Peyer's patch (tissue), 4 donors: ENCODE measurements around the gene INKA1. TPM values are rescaled to one million over a fixed set of nuclear protein-coding genes. Genes with fewer than 3 reads are reported as not detected.

Experiments used
- DNase-seq, 3 donors: peaks; one replicate each; pipeline ENCODE4 v3.0.0-alpha.2; 2017 to 2019
- H3K27ac ChIP-seq, 4 donors: fragments of 200-600 bp; sonication (generic); one replicate each; pipeline ENCODE4 v1.5.1; 2016 to 2019
- H3K27me3 ChIP-seq, 2 donors: fragments of 200-600 bp; sonication (generic); one replicate each; pipeline ENCODE4 v1.5.1; 2019
- H3K36me3 ChIP-seq, 3 donors: fragments of 200-600 bp; sonication (generic); one replicate each; pipeline ENCODE4 v1.5.1; 2016 to 2019
- H3K4me1 ChIP-seq, 4 donors: fragments of 200-600 bp; sonication (generic); one replicate each; pipeline ENCODE4 v1.5.1; 2016 to 2019
- H3K4me3 ChIP-seq, 4 donors: fragments of 200-600 bp; sonication (generic); 1 replicate in 3 of 4; 2 replicates in 1 of 4; pipeline ENCODE4 v1.5.1; 2016 to 2019; ENCODE audit warnings: mild to moderate bottlenecking in 1 of 4
- H3K9me3 ChIP-seq, 4 donors: fragments of 200-600 bp; sonication (generic); one replicate each; pipeline ENCODE4 v1.5.1; 2016 to 2019; ENCODE audit warnings: mild to moderate bottlenecking in 1 of 4
- POLR2A ChIP-seq, 2 donors: fragments of 450-650 bp; IDR thresholded peaks; one replicate each; pipeline ENCODE4 v1.5.1; 2017; ENCODE audit warnings: antibody characterized with exemption in 2 of 2, mild to moderate bottlenecking in 2 of 2, moderate library complexity in 2 of 2
- small RNA-seq, 2 donors: library from RNA; depleted of rRNA; stranded (forward); fragments of <200 nt; gene quantifications; one replicate each; pipeline ENCODE3, GENCODE V24; 2016
- total RNA-seq, 4 donors: library from RNA; depleted of rRNA; stranded (reverse); fragments of >200 nt; gene quantifications; one replicate each; pipeline ENCODE4 v1.1.0, GENCODE V29; 2016
- TF ChIP-seq, protein P1 (sequence below), 6 experiments: fragments of 450-650 bp in 4 of 6; fragments of 200-600 bp in 2 of 6; sonication (generic) in 1 of 6; IDR thresholded peaks; one replicate each; pipeline ENCODE4 v1.5.1; 2017 to 2019; ENCODE audit warnings: antibody characterized with exemption in 6 of 6, mild to moderate bottlenecking in 3 of 6, moderate library complexity in 1 of 6

Gene INKA1
- total RNA-seq, 4 donors from 2014 or later, result 1.9 to 22.3 TPM; not detected in 2

DNA sequence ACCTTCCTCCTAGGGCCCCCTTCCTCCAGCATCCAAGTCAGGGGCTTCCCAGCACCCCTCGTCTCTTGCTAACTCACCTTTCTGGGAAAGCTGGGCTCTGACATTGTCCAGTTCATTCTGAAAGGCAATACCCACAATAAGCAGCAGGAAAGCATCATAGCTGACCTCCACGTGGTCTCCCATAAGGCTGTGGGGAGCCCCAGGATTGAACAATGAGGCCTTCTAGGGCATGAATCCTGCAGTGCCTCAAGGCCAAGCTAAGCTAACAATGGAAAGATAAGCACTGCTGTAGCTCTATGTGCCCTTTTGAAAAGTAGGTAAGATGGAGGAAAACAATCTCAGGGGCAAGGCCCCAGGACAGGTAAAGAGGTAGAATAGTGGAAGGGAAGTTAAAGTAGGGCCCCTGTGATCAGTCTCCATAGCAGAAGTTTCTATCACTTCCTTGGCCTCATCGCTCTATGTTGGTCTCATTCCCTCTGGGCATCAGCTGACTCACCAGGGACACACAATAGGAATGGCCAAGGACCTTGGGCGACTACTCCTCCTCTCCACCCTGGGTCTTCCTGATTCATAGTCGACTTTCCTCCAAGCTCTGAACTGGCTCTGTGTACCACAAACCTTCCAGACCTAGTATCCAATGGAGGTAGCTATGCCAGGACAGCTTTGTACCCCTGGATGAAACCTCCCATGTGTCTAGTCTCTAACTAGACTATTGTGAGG is 41.6 kb downstream of the INKA1 start:
- Histone ChIP-seq H3K36me3 (no peaks in the 10 kb centered on the region), H3K4me3 (no peak overlapping the region), H3K27me3 (no peaks in the 10 kb centered on the region), H3K4me1 (peaks cover 0 to 7% (median 0%) of the 10 kb centered on the region in 4 donors), H3K27ac (no peak overlapping the region), H3K9me3 (no peaks in the 10 kb centered on the region)
- no peak for TF ChIP-seq POLR2A (IDR thresholded peaks at IDR 0.05)
- TF ChIP-seq, protein P1, sequence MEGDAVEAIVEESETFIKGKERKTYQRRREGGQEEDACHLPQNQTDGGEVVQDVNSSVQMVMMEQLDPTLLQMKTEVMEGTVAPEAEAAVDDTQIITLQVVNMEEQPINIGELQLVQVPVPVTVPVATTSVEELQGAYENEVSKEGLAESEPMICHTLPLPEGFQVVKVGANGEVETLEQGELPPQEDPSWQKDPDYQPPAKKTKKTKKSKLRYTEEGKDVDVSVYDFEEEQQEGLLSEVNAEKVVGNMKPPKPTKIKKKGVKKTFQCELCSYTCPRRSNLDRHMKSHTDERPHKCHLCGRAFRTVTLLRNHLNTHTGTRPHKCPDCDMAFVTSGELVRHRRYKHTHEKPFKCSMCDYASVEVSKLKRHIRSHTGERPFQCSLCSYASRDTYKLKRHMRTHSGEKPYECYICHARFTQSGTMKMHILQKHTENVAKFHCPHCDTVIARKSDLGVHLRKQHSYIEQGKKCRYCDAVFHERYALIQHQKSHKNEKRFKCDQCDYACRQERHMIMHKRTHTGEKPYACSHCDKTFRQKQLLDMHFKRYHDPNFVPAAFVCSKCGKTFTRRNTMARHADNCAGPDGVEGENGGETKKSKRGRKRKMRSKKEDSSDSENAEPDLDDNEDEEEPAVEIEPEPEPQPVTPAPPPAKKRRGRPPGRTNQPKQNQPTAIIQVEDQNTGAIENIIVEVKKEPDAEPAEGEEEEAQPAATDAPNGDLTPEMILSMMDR (IDR thresholded peaks at IDR 0.05), result no peak
- DNase-seq, result no peak

DNA sequence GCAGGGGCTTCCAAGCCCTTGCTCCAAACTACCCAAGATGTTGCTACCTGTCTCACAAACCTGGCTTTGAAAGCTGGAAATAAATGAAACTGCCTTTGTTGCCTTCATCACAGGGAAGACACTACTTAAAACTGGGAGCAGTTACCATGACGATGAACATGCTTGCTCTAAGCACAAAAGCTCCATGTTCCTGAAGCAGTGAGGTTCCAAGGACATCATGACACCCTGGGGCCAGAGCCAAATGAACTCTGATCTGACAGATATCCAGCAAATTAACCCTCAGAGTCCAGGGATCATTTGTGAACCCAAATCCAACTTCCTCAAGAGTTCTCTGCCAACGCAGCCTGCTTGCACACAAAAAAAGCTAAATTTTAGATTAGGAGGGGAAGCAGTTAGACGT is 42.6 kb downstream of the INKA1 start:
- no peak for TF ChIP-seq POLR2A (IDR thresholded peaks at IDR 0.05)
- TF ChIP-seq, protein P1 (IDR thresholded peaks at IDR 0.05), result peak in 2 of 6 experiments; percentile 14 to 20
- H3K27ac ChIP-seq, result peak overlapping the region in 3 of 4 donors; percentile 22 to 75 (median 67)
- DNase-seq, result peak in 1 of 3 donors; percentile 80

More for the DNA sequence above, 42.6 kb downstream of the INKA1 start:
- Histone ChIP-seq H3K36me3 (no peaks in the 10 kb centered on the region), H3K9me3 (no peaks in the 10 kb centered on the region), H3K27me3 (no peaks in the 10 kb centered on the region), H3K4me1 (peaks cover 0 to 5% (median 0%) of the 10 kb centered on the region in 4 donors), H3K4me3 (no peak overlapping the region)

Small RNA genes within 50 kb of the gene (small RNA-seq; reads per million reads assigned to genes)
- 0 reads per million in 2 donors for gene COX6CP14

Other genes starting within 250 kb of the INKA1 start
- gene BSN, start 248.8 kb upstream of the INKA1 start, total RNA-seq, result 1 to 10 TPM in 1 of 4 donors, under 1 TPM in 3; 0.18 to 3.3 (median 0.85) TPM
- 100 to 1,000 TPM in 3 of 4 donors, 10 to 100 TPM in 1; 99.0 to 170 (median 119) TPM for gene APEH, start 128.9 kb upstream of the INKA1 start, total RNA-seq
- 100 to 1,000 TPM in 2 of 4 donors, 10 to 100 TPM in 2; 52.0 to 156 (median 93.3) TPM for gene MST1, start 113.8 kb upstream of the INKA1 start, total RNA-seq
- 100 to 1,000 TPM in 1 of 4 donors, 10 to 100 TPM in 3; 74.3 to 101 (median 84.3) TPM for gene RNF123, start 113.7 kb upstream of the INKA1 start, total RNA-seq
- 1 to 10 TPM; 1.2 to 3.5 (median 2.9) TPM for gene AMIGO3, start 83.6 kb upstream of the INKA1 start, total RNA-seq
- gene GMPPB, start 79.3 kb upstream of the INKA1 start, total RNA-seq, result 10 to 100 TPM; 35.4 to 46.4 (median 40.7) TPM
- 10 to 100 TPM; 30.6 to 56.1 (median 46.8) TPM for gene IP6K1, start 16.7 kb upstream of the INKA1 start, total RNA-seq
- gene CDHR4, start 3.4 kb upstream of the INKA1 start, total RNA-seq, result 1 to 10 TPM in 1 of 4 donors, not detected in 3; 1.0 TPM
- gene UBA7, start 10.7 kb downstream of the INKA1 start, total RNA-seq, result 100 to 1,000 TPM; 155 to 349 (median 263) TPM
- gene TRAIP, start 53.3 kb downstream of the INKA1 start, total RNA-seq, result 1 to 10 TPM; 2.1 to 8.3 (median 4.7) TPM
- gene CAMKV, start 66.6 kb downstream of the INKA1 start, total RNA-seq, result 1 to 10 TPM in 2 of 4 donors, not detected in 2; 1.2 to 2.1 TPM
- gene MST1R, start 100.6 kb downstream of the INKA1 start, total RNA-seq, result 100 to 1,000 TPM in 3 of 4 donors, 10 to 100 TPM in 1; 23.1 to 233 (median 146) TPM
- gene MON1A, start 126.5 kb downstream of the INKA1 start, total RNA-seq, result 10 to 100 TPM; 19.0 to 32.3 (median 22.5) TPM
- 100 to 1,000 TPM; 111 to 858 (median 241) TPM for gene RBM6, start 136.9 kb downstream of the INKA1 start, total RNA-seq